LNCaP clone FGC (cell line): ENCODE measurements around the gene TFDP2.
A peak's percentile ranks its signal among the peaks of the same experiment; 100 is the strongest.

ENCODE experiments used
- DNase-seq: peaks from one replicate; pipeline ENCODE4 v3.0.0-alpha.2; 2011; ENCODE audit warnings: low read depth
- H3K4me3 ChIP-seq: 2 replicates; pipeline ENCODE4 v1.5.1; 2011; ENCODE audit warnings: mild to moderate bottlenecking, low read depth, low read length, control low read depth
- CTCF ChIP-seq: IDR thresholded peaks from 2 replicates; pipeline ENCODE4 v1.5.1; 2012; ENCODE audit warnings: mild to moderate bottlenecking; ENCODE audit not compliant: control insufficient read depth, insufficient read depth; ENCODE audit errors: extremely low read depth

Gene TFDP2

GRCh38 chr3:142148792-142149672, at the start of gene TFDP2:
Gene TFDP2 (minus strand): TSS chr3:142149544. CDS start chr3:142101749, 47,795 bp downstream.
- peak within 1 kb of the TSS; percentile 70 for H3K4me3 ChIP-seq
- no peak for TF ChIP-seq CTCF
- peak; percentile 66 for DNase-seq

- DNase-seq = no peak
- TF ChIP-seq CTCF = no peak
- H3K4me3 ChIP-seq = no peak overlapping the region
Measured at GRCh38 chr3:142188846-142189245, 39.5 kb upstream of the TFDP2 start.

- H3K4me3 ChIP-seq = no peak overlapping the region
- TF ChIP-seq CTCF = peak; percentile 63
- DNase-seq = no peak
Measured at GRCh38 chr3:142180761-142181362, 31.5 kb upstream of the TFDP2 start.

GRCh38 chr3:142175478-142175877, 26.1 kb upstream of the TFDP2 start:
- no peak overlapping the region for H3K4me3 ChIP-seq
- peak; percentile 4; the same call in 1 of the 2 replicates for TF ChIP-seq CTCF
- DNase-seq = no peak

GRCh38 chr3:142174559-142174958, 25.2 kb upstream of the TFDP2 start:
- TF ChIP-seq CTCF = no peak
- H3K4me3 ChIP-seq = no peak overlapping the region
- no peak for DNase-seq

- H3K4me3 ChIP-seq = no peak overlapping the region
- no peak for TF ChIP-seq CTCF
- no peak for DNase-seq
Measured at GRCh38 chr3:142168514-142168913, 19.2 kb upstream of the TFDP2 start.
